Panc1 (cell line): ENCODE results near the gene CTSS.

ENCODE experiments used
- TCF7L2 ChIP-seq: IDR thresholded peaks from 2 replicates; pipeline ENCODE4 v1.6.1; 2011; ENCODE audit warnings: mild to moderate bottlenecking, low read depth, low read length, inconsistent platforms
- TF ChIP-seq, protein P1 (sequence below): fragments of 450-650 bp; IDR thresholded peaks from 2 replicates; pipeline ENCODE4 v1.5.1; 2017; ENCODE audit warnings: mild to moderate bottlenecking

DNA sequence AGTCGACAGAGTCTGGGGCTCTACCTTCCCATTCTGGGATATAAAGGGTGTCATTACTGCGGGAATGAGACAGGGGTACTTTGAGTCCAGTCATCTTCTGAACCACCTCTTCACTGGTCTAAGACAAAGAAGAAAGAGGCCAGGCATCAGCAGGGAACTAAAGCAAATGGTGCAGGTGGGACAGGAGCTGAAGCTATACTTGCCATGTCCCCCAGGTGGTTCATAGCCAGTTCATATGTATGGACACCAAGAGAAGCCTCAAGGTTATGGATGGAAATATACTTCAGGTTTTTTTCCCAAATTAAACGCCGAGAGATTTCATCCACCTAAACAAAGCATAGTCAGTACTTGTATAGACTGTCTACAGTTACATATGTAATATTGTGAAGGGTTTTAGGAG lies 40.3 kb upstream of the CTSS start:
- TF ChIP-seq, protein P1, sequence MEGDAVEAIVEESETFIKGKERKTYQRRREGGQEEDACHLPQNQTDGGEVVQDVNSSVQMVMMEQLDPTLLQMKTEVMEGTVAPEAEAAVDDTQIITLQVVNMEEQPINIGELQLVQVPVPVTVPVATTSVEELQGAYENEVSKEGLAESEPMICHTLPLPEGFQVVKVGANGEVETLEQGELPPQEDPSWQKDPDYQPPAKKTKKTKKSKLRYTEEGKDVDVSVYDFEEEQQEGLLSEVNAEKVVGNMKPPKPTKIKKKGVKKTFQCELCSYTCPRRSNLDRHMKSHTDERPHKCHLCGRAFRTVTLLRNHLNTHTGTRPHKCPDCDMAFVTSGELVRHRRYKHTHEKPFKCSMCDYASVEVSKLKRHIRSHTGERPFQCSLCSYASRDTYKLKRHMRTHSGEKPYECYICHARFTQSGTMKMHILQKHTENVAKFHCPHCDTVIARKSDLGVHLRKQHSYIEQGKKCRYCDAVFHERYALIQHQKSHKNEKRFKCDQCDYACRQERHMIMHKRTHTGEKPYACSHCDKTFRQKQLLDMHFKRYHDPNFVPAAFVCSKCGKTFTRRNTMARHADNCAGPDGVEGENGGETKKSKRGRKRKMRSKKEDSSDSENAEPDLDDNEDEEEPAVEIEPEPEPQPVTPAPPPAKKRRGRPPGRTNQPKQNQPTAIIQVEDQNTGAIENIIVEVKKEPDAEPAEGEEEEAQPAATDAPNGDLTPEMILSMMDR: no peak
- TF ChIP-seq TCF7L2: no peak
